K562 (cell line): ENCODE measurements around the gene FAM20C.

ENCODE experiments used
- CTCF ChIP-seq, 3 experiments: IDR thresholded peaks in 2 of 3; conservative IDR thresholded peaks in 1 of 3; 2 replicates each; pipeline ENCODE4 v1.5.1; 2011 to 2012; ENCODE audit warnings: low read length in 3 of 3, mild to moderate bottlenecking in 3 of 3, control low read depth in 2 of 3, improper control_type of control experiment in 1 of 3, inconsistent platforms in 1 of 3, low read depth in 1 of 3, mixed read lengths in 1 of 3, moderate library complexity in 1 of 3; ENCODE audit not compliant: insufficient read depth in 2 of 3
- EZH2 ChIP-seq: IDR thresholded peaks from 2 replicates; pipeline ENCODE4 v1.6.1; 2012; ENCODE audit warnings: low read depth, mild to moderate bottlenecking, inconsistent platforms, low read length, borderline replicate concordance
- HMG20A ChIP-seq: fragments of 450-650 bp; formaldehyde crosslinking; conservative IDR thresholded peaks from 2 replicates; pipeline ENCODE4 v1.4.0; 2020; ENCODE audit warnings: mild to moderate bottlenecking, mixed read lengths
- MAX ChIP-seq: sonication (generic); formaldehyde crosslinking; IDR thresholded peaks from 2 replicates; pipeline ENCODE4 v1.9.0; 2022; ENCODE audit warnings: mild to moderate bottlenecking, missing genetic modification reagents
- RAD51 ChIP-seq: fragments of 450-650 bp; IDR thresholded peaks from 2 replicates; pipeline ENCODE4 v1.7.1; 2016; ENCODE audit warnings: low read depth, mild to moderate bottlenecking, borderline replicate concordance
- RBBP5 ChIP-seq: fragments of 200-600 bp; sonication (generic); IDR thresholded peaks from 2 replicates; pipeline ENCODE4 v1.6.1; 2012; ENCODE audit warnings: borderline replicate concordance, mild to moderate bottlenecking, low read length, control low read depth, inconsistent platforms; ENCODE audit not compliant: insufficient read depth, poor library complexity, severe bottlenecking
- ZNF431 ChIP-seq: sonication (generic); formaldehyde crosslinking; IDR thresholded peaks from 2 replicates; pipeline ENCODE4 v1.8.0; 2022; ENCODE audit warnings: mild to moderate bottlenecking, missing genetic modification reagents
- ZNF551 ChIP-seq: fragments of 250-450 bp; sonication (Bioruptor Pico); IDR thresholded peaks from 2 replicates; pipeline ENCODE4 v1.5.0; 2021; ENCODE audit warnings: mild to moderate bottlenecking, moderate library complexity

- TF ChIP-seq ZNF431 (no peak), MAX (CRISPR knock-in tag) (no peak), CTCF (IDR thresholded peaks at IDR 0.05 in 2 of 3, conservative IDR thresholded peaks at IDR 0.05 in 1 of 3; ENCODE audit: insufficient read depth in 2 of 3, low read depth in 1 of 3, low read length in 3 of 3) (no peak), RAD51 (no peak), EZH2 (no peak), RBBP5 (no peak), HMG20A (no peak), ZNF551 (CRISPR knock-in tag) (no peak)
Measured at GRCh38 chr7:248732-249435, 56.5 kb downstream of the FAM20C start.
